GM12873 (cell line): ENCODE results near the gene ATP8B3.

Experiments
- TF ChIP-seq, protein P1 (sequence below): IDR thresholded peaks from 2 replicates; pipeline ENCODE4 v1.5.1; 2012; ENCODE audit warnings: low read depth, mild to moderate bottlenecking, moderate library complexity, low read length, control low read depth; ENCODE audit not compliant: insufficient read depth; ENCODE audit errors: missing control alignments

ATP8B3 gene

DNA sequence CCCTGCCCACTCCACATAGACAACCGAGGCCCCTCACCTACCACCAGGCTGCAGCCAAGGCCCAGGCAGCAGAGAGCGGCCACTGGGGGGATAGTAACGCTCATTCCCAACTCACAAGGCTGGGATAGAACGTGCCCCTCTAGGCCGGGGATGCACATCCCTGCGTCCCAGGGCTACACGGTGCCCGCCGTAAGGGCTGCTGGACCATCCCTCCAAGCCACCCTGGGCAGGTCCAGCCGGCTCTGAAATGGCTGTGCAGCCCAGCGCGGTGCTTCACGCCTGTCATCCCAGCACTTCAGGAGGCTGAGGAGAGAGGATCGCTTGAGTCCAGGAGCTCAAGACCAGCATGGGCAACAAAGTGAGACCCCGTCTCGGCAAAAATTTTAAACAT, 33.0 kb upstream of the ATP8B3 start:
- TF ChIP-seq, protein P1, sequence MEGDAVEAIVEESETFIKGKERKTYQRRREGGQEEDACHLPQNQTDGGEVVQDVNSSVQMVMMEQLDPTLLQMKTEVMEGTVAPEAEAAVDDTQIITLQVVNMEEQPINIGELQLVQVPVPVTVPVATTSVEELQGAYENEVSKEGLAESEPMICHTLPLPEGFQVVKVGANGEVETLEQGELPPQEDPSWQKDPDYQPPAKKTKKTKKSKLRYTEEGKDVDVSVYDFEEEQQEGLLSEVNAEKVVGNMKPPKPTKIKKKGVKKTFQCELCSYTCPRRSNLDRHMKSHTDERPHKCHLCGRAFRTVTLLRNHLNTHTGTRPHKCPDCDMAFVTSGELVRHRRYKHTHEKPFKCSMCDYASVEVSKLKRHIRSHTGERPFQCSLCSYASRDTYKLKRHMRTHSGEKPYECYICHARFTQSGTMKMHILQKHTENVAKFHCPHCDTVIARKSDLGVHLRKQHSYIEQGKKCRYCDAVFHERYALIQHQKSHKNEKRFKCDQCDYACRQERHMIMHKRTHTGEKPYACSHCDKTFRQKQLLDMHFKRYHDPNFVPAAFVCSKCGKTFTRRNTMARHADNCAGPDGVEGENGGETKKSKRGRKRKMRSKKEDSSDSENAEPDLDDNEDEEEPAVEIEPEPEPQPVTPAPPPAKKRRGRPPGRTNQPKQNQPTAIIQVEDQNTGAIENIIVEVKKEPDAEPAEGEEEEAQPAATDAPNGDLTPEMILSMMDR: no peak

DNA sequence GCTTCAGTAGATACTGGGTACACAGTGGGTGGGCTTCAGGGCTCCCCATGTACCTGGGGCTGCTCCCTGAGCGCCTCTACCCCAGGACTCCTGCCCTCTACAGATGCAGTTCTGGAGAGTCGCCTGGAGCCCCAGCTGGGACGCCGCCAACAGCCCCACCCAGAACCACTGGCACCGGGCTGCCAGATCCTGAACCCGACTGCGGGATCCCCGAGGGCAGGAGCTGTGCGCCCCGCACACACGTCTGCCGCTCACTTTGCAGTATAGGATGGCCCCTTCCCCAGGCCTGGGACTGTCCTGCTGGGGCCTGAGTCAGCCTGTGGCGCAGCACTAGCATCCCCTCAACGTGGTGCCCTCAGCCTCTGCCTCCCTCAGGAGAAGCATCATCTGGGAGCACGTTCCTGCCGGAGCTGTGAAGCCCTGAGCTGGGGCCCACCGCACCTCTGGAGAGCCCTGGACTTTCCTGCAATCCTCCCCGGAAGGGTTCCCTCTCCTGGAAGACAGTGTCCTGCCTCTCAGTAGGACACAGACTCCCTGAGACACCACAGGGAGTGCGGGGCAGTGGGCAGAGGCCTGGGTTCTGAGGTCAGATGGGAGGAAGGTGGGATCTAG, 32.5 kb upstream of the ATP8B3 start:
- TF ChIP-seq, protein P1: no peak

DNA sequence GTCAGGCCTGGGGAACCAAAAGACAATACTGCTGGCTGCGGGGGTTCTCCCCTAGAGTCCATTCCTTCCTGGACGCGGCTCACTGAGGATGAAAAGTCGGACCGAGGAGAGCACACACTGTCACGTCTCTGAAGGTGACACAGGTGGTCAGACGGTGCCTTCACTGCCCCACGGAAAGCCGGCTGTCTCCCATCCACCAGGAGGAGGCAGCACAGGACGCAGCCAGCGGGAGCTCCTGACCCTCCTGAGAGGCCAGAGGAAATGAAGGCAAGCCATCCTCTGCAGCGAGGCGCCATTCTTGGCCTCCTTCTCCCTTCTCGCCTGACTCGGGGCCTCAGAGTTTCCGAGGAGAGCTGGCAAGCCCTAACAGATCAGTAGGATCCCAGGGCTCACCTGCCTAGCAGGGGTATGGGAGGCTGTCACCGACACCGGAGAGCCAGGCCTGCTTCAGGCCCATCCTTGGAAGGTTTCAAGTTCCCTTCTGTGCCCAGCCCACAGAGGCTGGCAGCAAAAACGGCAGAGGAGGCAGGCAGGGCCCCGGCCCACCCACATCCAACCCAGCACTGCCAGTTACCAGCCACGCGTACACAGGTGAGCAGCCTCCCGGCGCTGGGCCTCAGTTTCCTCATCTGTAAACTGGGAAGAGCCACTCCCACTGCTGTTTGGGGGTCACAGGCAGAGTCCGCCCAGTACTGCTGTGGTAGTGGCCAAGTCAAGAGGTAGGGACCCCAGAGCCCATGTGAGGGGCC, 31.7 kb upstream of the ATP8B3 start:
- TF ChIP-seq, protein P1: no peak

DNA sequence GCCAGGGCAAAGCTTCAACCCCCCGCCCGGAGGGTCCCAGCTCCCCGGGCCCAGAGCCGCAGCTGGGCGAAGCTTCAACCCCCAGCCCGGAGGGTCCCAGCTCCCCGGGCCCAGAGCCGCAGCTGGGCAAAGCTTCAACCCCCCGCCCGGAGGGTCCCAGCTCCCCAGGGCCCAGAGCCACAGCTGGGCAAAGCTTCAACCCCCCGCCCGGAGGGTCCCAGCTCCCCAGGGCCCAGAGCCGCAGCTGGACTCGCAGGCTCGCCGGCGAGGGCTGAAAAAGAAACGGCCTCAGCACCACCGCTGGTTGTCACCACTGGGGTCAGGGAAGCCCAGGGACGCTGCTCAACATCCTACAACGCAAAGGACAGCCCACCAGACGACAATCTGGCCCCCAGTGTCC, 31.0 kb upstream of the ATP8B3 start:
- TF ChIP-seq, protein P1: no peak

DNA sequence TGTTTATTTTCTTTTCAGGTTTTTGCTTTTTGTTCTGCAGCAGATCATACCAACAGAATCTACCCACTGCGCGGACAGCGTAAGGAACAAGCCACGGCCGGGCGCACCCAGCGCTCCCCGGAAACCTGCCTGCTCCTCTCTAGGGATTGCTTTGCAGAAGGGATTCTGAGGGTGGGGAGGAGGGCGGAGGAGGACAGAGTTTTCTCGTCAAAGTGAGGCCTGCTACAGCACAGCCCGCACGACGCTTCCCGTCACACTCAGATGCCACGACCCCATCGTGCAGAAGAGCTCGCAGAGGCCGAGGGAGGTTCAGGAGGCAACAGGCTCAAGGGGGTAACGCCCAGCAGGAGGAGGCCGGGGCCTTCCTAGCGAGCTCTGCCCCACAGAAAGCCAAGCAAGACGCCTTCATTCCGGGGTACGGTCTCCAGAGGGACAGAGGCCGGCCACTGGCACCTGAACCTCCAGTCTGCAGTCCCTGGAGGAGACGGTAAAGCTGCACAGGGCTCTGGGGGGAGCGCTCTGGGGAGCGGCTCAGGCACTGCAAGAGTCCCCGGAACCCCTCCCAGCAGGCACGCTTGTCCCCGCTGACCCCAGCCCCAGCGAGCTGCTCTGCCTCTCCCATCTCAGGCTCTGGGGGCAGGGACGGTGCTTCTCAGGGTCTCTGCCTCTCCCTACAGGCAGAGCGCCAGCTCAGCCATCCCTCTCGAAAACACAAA, 29.3 kb upstream of the ATP8B3 start:
- TF ChIP-seq, protein P1: no peak

DNA sequence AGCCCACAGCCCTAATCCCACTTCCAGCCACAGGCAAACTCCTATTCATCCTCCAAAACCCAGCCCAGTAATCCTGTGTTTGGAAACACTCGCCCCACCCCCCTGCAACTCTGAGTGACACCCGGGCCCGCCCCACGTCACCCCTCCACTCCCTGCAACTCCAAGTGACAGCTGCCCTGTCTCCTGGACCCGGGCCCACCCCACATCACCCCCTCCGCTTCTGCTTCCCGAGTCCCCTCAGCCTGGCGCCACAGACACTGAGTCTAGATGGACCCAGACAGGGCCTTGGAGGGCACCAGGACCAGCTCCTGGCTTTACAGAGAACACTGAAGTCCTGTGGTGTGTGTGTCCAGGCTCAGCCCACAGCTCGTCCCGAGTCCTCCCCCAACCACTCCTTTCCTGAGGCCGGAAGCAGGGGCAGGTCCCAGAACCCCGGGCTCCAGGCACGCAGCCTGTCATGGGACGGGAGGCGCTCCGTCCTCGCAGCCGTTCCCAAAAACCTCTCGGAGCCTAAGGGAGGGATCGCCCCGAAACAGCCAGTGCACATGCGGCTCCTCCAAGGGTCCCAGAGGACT, 28.6 kb upstream of the ATP8B3 start:
- TF ChIP-seq, protein P1: no peak
